Mesenchymal stem cell (in vitro differentiated cells and primary cell): ENCODE data around the gene BPIFB1.

Source experiments
- DNase-seq: peaks from one replicate; pipeline ENCODE4 v3.0.0-alpha.2; 2013
- H2AFZ ChIP-seq: one replicate; pipeline ENCODE4 v1.6.1; 2013; ENCODE audit warnings: low read depth, mild to moderate bottlenecking, control low read depth, inconsistent platforms, low read length, moderate library complexity
- H2AK5ac ChIP-seq: 2 replicates; pipeline ENCODE4 v1.6.1; 2013; ENCODE audit warnings: low read length, moderate library complexity, mild to moderate bottlenecking, inconsistent platforms; ENCODE audit not compliant: severe bottlenecking
- H2BK120ac ChIP-seq: one replicate; pipeline ENCODE4 v1.6.1; 2013; ENCODE audit warnings: low read depth, mild to moderate bottlenecking, inconsistent platforms, low read length, moderate library complexity
- H2BK12ac ChIP-seq, 2 experiments: one replicate each; pipeline ENCODE4 v1.6.1; 2013; ENCODE audit warnings: inconsistent platforms in 2 of 2, low read length in 2 of 2, mild to moderate bottlenecking in 2 of 2, moderate library complexity in 2 of 2, control low read depth in 1 of 2
- H2BK15ac ChIP-seq: one replicate; pipeline ENCODE4 v1.6.1; 2013; ENCODE audit warnings: mild to moderate bottlenecking, low read depth, inconsistent platforms; ENCODE audit not compliant: poor library complexity, severe bottlenecking
- H2BK5ac ChIP-seq: 2 replicates; pipeline ENCODE4 v1.6.1; 2013; ENCODE audit warnings: low read depth, mild to moderate bottlenecking, low read length, control low read depth, inconsistent platforms; ENCODE audit not compliant: poor library complexity, severe bottlenecking
- H3K14ac ChIP-seq, 2 experiments: one replicate each; pipeline ENCODE4 v1.6.1; 2013; ENCODE audit warnings: inconsistent platforms in 2 of 2, low read length in 2 of 2, control low read depth in 1 of 2, mild to moderate bottlenecking in 1 of 2, moderate library complexity in 1 of 2
- H3K18ac ChIP-seq, 2 experiments: one replicate each; pipeline ENCODE4 v1.6.1; 2013; ENCODE audit warnings: inconsistent platforms in 2 of 2, low read length in 2 of 2, control low read depth in 1 of 2, low read depth in 1 of 2, mild to moderate bottlenecking in 1 of 2
- H3K23ac ChIP-seq, 2 experiments: one replicate each; pipeline ENCODE4 v1.6.1; 2013; ENCODE audit warnings: inconsistent platforms in 2 of 2, low read length in 2 of 2, mild to moderate bottlenecking in 2 of 2, moderate library complexity in 2 of 2, control low read depth in 1 of 2
- H3K27ac ChIP-seq: 2 replicates; pipeline ENCODE4 v1.5.1; 2013; ENCODE audit warnings: mild to moderate bottlenecking, moderate library complexity, low read length, control low read depth, inconsistent platforms; ENCODE audit not compliant: poor library complexity, severe bottlenecking
- H3K27me3 ChIP-seq, 2 experiments: 2 replicates each; pipeline versions ENCODE4 v1.6.1 to v1.7.0; 2013; ENCODE audit warnings: low read length in 2 of 2, mild to moderate bottlenecking in 2 of 2, moderate library complexity in 2 of 2, control low read depth in 1 of 2, inconsistent platforms in 1 of 2; ENCODE audit not compliant: control insufficient read depth in 1 of 2, insufficient read depth in 1 of 2
- H3K36me3 ChIP-seq, 2 experiments: 2 replicates each; pipeline versions ENCODE4 v1.6.1 to v1.7.0; 2013; ENCODE audit warnings: low read length in 2 of 2, control low read depth in 1 of 2, inconsistent platforms in 1 of 2, low read depth in 1 of 2, mild to moderate bottlenecking in 1 of 2; ENCODE audit not compliant: insufficient read depth in 2 of 2, control insufficient read depth in 1 of 2
- H3K4ac ChIP-seq, 2 experiments: one replicate each; pipeline ENCODE4 v1.6.1; 2013; ENCODE audit warnings: inconsistent platforms in 2 of 2, low read length in 2 of 2, mild to moderate bottlenecking in 2 of 2, moderate library complexity in 2 of 2, control low read depth in 1 of 2, low read depth in 1 of 2
- H3K4me1 ChIP-seq: 2 replicates; pipeline ENCODE4 v1.6.1; 2013; ENCODE audit warnings: low read depth, low read length, control low read depth; ENCODE audit not compliant: control insufficient read depth, insufficient read depth
- H3K4me2 ChIP-seq: 2 replicates; pipeline ENCODE4 v1.6.1; 2013; ENCODE audit warnings: low read length, mild to moderate bottlenecking, inconsistent platforms; ENCODE audit not compliant: poor library complexity, severe bottlenecking
- H3K4me3 ChIP-seq, 2 experiments: 2 replicates each; pipeline versions ENCODE4 v1.5.1 to v1.7.0; 2013; ENCODE audit warnings: low read length in 2 of 2, mild to moderate bottlenecking in 2 of 2, control low read depth in 1 of 2, low read depth in 1 of 2; ENCODE audit not compliant: insufficient read depth in 1 of 2
- H3K79me1 ChIP-seq: replicated peaks from 2 replicates; pipeline ENCODE4 v1.6.1; 2013; ENCODE audit warnings: mild to moderate bottlenecking, control low read depth, low read length, inconsistent platforms; ENCODE audit not compliant: poor library complexity, severe bottlenecking
- H3K9ac ChIP-seq: 2 replicates; pipeline ENCODE4 v1.7.0; 2013; ENCODE audit warnings: mild to moderate bottlenecking, low read length, moderate library complexity
- H3K9me3 ChIP-seq: 2 replicates; pipeline ENCODE4 v1.7.0; 2013; ENCODE audit warnings: mild to moderate bottlenecking, low read length; ENCODE audit not compliant: control insufficient read depth
- H4K8ac ChIP-seq: one replicate; pipeline ENCODE4 v1.6.1; 2013; ENCODE audit warnings: inconsistent platforms, mild to moderate bottlenecking, low read length, moderate library complexity
- H4K91ac ChIP-seq: one replicate; pipeline ENCODE4 v1.6.1; 2013; ENCODE audit warnings: mild to moderate bottlenecking, low read length, inconsistent platforms
- WGBS: methylation state at CpG from one replicate; pipeline ENCODE4 v1.1.7; 2013; ENCODE audit warnings: mixed read lengths; 5-methylcytosine and 5-hydroxymethylcytosine counted together

Gene BPIFB1

DNA sequence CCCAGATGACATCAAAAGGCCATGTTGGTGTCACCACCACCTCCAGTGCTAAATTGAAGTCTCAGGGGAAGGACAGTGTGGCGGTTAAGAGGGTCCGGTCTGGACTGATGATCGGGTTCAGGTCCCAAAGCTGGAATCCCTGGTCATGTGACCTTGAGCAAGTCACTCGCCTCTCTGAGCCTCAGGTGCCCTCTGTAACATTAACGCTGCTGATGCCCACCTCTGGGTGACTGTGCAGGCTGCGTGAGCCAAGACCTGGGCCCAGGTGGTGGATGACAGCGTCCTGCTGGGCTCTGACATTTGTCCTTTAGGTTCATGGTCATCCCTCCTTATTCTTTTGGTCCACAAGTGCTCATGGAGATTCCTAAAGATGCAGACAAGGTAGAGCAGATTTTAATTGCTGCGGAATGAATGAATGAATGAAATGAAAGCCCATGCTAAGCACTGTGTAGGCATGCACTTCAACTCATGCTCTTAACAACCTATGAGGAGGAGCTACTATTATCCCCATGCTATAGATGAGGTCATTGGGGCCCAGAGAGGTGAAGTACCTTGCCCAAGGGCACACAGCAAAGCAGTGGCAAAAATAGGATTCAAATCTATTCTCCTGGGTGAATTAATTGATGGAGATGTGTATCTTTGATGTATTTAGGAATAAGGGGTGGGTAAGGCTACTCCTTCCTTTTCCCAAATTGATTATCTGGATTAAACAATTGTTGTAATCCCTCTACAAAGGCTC is 649 bp upstream of the BPIFB1 start:
- H2AFZ ChIP-seq, result no peak overlapping the region
- DNase-seq, result no peak
- H2BK12ac ChIP-seq, result no peak overlapping the region
- H3K79me1 ChIP-seq, result no peaks in the 10 kb centered on the region
- WGBS, result 80% methylated on average over 7 of the region's 8 CpGs
- no peak overlapping the region for H3K27ac ChIP-seq
- H2BK5ac ChIP-seq, result no peak overlapping the region
- no peaks in the 10 kb centered on the region for H3K36me3 ChIP-seq
- H3K14ac ChIP-seq, result no peak overlapping the region
- H3K9ac ChIP-seq, result no peak overlapping the region
- H3K4ac ChIP-seq, result no peak overlapping the region
- H2BK15ac ChIP-seq, result no peak overlapping the region
- H2AK5ac ChIP-seq, result no peak overlapping the region
- no peak overlapping the region for H2BK120ac ChIP-seq
- no peak overlapping the region for H3K18ac ChIP-seq
- H3K4me2 ChIP-seq, result no peak overlapping the region
- H4K8ac ChIP-seq, result no peak overlapping the region
- no peak overlapping the region for H3K23ac ChIP-seq
- no peak overlapping the region for H4K91ac ChIP-seq
- no peak overlapping the region for H3K4me3 ChIP-seq
- peaks cover 48 to 82% of the 10 kb centered on the region in 2 experiments for H3K27me3 ChIP-seq
- peaks cover 4% of the 10 kb centered on the region for H3K4me1 ChIP-seq
- H3K9me3 ChIP-seq, result no peaks in the 10 kb centered on the region

DNA sequence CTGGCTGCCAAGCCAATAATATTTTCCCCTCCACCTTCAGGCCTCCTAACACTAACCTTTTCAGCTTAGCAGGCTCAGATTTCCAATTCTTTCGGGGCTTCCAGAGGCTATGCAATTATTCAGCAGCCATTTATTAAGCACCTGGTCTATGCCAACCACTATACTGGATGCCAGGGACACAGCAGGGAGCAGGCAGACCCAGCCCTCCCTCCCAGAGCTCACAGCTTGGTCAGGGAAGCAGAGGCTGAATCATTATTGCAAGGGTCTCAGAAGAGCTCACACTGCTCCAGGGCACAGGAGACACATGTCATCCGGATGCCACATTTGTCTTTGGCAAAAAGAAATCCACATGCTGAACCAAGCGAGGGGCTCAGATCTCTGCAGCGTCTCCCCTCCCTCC is 1.3 kb downstream of the BPIFB1 start:
- WGBS, result 89% methylated on average over 4 of the region's 4 CpGs
- Histone ChIP-seq H3K27ac (no peak overlapping the region), H2BK5ac (no peak overlapping the region), H2BK12ac (no peak overlapping the region), H3K4me1 (peaks cover 1% of the 10 kb centered on the region), H3K9me3 (peaks cover 5% of the 10 kb centered on the region), H2AK5ac (no peak overlapping the region), H2BK120ac (no peak overlapping the region), H3K14ac (no peak overlapping the region), H2AFZ (no peak overlapping the region), H3K27me3 (peaks cover 53 to 82% of the 10 kb centered on the region in 2 experiments), H3K4me3 (no peak overlapping the region), H3K23ac (no peak overlapping the region), H3K9ac (no peak overlapping the region), H3K18ac (no peak overlapping the region), H3K4ac (no peak overlapping the region), H2BK15ac (no peak overlapping the region), H4K8ac (no peak overlapping the region), H3K36me3 (no peaks in the 10 kb centered on the region), H3K79me1 (no peaks in the 10 kb centered on the region), H3K4me2 (no peak overlapping the region), H4K91ac (no peak overlapping the region)
- no peak for DNase-seq

DNA sequence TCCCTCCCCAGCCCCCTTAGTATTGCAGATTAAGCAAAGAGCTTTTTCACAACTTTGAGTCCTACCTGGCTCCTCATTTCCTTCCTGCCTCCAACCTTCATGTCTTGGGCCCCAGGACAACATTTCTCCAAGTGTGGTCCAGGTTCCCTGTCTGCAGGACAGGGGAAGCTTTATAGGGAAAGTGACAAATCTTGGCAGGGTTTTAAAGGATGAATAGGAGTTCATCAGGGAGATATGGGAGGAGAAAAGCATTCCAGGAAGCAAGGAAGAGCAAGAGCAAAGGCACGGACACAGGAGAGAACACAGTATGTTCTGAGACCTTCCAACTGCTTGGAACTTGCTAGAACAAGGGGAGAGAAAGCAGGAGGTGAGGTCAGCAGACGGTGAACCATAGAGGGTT is 1.9 kb downstream of the BPIFB1 start:
- Histone ChIP-seq H2AK5ac (no peak overlapping the region), H2BK120ac (no peak overlapping the region), H4K8ac (no peak overlapping the region), H2BK5ac (no peak overlapping the region), H3K27ac (no peak overlapping the region), H3K9ac (no peak overlapping the region), H3K27me3 (peaks cover 57 to 82% of the 10 kb centered on the region in 2 experiments), H3K4me2 (no peak overlapping the region), H3K9me3 (peaks cover 5% of the 10 kb centered on the region), H3K4me3 (no peak overlapping the region), H3K36me3 (no peaks in the 10 kb centered on the region), H2BK12ac (no peak overlapping the region), H3K18ac (no peak overlapping the region), H2BK15ac (no peak overlapping the region), H3K4me1 (no peaks in the 10 kb centered on the region), H3K79me1 (no peaks in the 10 kb centered on the region), H3K4ac (no peak overlapping the region), H3K23ac (no peak overlapping the region), H2AFZ (no peak overlapping the region), H4K91ac (no peak overlapping the region), H3K14ac (no peak overlapping the region)
- WGBS, result 66% methylated on average over 2 of the region's 2 CpGs
- no peak for DNase-seq

DNA sequence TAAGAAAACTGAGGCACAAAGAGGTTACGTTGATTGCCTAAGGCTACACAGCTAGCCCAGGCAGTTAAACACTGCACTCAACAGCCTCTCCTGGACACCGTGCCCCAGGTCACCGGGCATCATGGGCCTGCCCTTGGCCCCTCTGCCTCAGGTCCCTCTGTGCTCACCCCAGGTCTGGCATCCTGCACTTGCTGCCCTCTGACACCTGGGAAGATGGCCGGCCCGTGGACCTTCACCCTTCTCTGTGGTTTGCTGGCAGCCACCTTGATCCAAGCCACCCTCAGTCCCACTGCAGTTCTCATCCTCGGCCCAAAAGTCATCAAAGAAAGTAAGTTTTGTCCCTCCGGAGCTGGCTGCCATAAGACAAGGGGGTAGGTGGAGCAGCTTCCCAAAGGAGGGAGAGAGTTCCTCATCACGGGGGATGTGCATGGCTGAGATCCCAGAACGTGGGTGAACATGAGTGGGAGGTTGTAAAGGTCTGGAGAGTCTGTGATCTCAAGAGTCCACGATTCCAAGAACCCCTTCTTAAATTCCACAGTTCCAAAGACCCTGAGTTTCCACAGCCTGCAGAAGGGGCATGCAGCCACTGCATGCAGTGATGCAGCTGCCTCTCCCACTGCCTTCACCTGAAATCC is 3.0 kb downstream of the BPIFB1 start:
- H3K79me1 ChIP-seq, result no peaks in the 10 kb centered on the region
- H3K4me1 ChIP-seq, result no peaks in the 10 kb centered on the region
- H2BK15ac ChIP-seq, result no peak overlapping the region
- H4K8ac ChIP-seq, result no peak overlapping the region
- no peaks in the 10 kb centered on the region for H3K36me3 ChIP-seq
- H3K9ac ChIP-seq, result no peak overlapping the region
- 85% methylated on average over 9 of the region's 10 CpGs for WGBS
- H2BK5ac ChIP-seq, result no peak overlapping the region
- no peak overlapping the region for H3K4me3 ChIP-seq
- no peak overlapping the region for H3K14ac ChIP-seq
- no peak overlapping the region for H4K91ac ChIP-seq
- no peak overlapping the region for H2BK120ac ChIP-seq
- peaks cover 5% of the 10 kb centered on the region for H3K9me3 ChIP-seq
- no peak overlapping the region for H3K4me2 ChIP-seq
- H3K4ac ChIP-seq, result no peak overlapping the region
- H2AK5ac ChIP-seq, result no peak overlapping the region
- no peak overlapping the region for H3K27ac ChIP-seq
- no peak overlapping the region for H2BK12ac ChIP-seq
- H3K18ac ChIP-seq, result no peak overlapping the region
- H2AFZ ChIP-seq, result no peak overlapping the region
- no peak for DNase-seq
- no peak overlapping the region for H3K23ac ChIP-seq
- peaks cover 57 to 82% of the 10 kb centered on the region in 2 experiments for H3K27me3 ChIP-seq
